ENCODE data around the gene CDHR3.

The CDHR3 gene

DNA sequence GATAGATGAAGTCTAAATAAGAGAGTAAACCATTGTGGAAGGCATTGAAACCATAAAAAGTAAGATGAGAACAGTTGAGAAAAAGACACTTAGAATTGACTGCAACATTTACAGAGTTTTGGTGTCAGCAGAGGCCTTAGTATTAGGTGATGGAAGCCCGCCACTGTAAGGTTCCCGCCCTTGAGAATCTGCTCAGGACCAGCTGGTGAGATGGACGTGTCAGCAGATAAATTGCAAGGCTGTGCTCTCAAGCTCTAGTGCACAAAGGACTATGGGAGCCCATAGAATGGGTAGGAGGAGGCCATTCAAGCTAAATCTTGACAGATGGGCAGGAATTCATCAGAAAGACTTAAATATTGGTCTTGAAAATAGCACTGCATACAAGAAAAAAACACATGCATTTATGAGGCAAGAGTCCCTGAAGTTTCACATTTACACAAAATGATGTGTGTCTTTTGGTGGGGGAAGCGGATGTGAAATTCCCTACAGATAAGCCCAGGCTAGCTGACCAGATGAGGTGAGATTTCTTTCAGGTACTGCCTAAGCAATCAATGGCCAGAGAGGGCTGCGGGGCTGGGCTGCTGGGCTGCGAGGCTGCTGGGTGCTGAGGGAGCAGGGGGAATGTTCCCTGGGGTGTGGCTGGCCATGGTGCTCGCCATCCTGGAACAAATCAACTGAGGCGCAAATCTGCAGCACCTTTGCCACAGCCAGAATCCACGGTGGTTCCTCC lies 106.6 kb downstream of the CDHR3 start:
- no peak for DNase-seq

DNA sequence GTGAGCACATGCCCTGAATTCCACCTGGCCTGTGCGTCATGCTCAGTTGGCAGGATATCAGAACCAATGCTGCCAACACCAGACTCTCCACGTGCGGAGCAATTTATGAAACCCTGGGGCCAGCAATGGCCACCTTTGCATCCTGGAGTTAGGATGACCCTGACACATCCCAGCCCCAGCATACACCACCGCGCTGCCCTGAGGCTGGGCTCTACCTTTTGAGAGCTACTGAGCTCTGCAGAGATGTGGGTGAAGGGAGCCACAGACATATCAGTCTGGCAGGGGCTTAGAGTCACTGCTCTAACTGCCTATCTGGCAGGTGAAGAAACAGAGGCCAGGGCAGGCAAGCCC lies 107.1 kb downstream of the CDHR3 start:
- DNase-seq, result no peak

DNA sequence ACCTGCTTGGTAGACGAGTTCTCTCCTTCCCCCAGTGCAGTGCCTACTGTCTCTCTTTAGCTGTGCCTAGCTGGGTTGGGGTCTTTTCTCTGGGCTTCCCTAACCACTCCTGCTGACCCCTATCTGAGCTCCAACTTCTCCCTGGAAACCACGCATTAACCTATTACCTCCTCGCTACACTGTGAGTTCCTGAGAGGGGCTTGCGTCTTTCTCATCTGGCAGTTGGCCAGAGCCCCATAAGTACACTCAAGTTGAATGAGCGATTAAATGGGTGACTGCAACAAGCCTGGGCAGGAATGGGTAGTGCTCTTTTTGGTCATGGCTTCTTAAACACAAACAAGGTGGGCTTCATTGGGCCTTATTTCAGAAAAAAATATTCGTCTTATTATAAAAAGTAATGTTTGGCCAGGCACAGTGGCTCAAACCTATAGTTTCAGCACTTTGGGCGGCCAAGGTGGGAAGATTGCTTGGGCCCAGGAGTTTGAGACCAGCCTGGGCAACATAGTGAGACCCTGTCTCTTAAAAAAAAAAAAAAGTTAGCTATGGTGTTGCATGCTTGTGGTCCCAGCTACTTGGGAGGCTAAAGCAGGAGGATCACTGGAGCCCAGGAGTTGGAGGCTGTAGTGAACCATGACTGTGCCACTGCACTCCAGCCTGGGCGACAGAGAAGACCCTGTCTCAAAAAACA lies 107.6 kb downstream of the CDHR3 start:
- DNase-seq, result no peak

DNA sequence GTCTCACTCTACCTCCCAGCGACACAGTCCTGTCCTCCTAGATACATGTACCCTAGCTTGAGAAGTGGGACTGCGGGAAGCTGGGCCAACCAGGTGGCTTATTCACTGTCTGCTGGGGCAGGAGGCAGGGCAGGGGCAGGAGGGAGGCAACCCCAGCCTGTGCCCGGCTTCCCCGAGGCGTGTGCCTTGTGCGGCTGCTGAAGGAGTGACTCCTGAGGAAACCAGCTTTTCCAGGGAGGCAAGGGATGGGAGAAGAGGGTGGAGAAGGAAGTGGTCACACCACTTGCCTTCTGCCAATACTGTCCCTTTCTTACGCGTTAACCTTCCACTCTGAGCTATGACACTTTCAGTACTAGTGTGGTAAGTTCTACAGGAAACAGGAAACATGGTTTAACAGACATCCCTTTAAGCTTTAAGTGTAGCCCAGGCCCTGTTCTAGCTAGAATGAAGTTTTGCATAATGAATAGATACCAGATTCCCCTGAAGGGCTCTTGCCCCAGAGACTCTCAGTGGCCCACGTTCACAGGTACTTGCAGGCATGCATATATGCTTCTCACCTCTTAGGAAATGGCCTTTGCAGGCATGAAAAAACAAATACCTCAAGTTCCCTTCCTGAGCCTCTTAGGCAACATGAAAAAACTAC lies 108.4 kb downstream of the CDHR3 start:
- DNase-seq, result peak; percentile 60

DNA sequence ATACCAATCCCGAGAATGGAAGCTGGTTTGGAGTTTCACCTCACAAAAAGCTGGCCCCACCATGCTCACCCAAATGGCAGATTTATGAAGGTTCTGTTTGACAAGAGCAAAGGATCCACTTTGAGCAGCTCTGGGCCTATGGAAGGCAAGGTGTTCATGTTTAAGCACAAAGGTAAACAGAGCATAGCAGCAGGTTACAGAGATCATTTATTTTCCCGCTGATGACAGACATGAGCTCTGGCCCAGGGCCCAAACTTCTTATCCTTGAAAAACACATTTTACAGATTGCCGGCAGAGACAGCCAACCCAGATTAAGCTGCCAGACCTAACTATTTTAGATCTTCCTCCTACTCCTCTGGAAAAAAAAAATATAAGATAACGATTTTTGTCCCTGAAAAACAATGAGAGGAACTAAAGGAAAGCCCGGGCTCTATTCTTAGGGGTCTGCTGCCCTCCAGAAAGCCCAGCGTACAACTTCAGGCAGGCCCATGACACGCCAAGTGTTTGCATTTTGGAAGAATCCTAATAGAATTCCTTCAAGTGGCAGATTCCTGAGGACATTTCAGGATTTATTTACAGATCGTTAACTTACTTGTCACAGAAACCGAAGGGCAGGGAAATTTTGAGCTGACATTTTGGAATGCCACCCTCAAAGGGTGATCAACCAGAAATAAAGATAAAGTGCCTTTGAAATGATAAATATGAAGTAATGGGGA lies 109.1 kb downstream of the CDHR3 start:
- DNase-seq, result no peak

DNA sequence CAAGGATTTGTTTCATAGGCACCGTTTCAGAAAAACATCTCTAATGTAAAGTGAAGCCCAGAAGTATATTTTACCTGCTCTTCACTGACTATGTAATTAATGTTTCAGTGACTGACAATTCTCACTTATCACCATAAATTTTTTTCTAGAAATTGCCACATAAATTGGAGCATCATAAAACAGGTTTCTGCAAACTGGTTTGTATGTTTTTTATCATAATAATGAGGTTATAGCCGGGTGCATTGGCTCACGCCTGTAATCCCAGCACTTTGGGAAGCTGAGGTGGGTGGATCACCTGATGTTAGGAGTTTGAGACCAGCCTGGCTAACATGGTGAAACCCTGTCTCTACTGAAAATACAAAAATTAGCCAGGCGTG lies 109.6 kb downstream of the CDHR3 start:
- DNase-seq, result no peak

DNA sequence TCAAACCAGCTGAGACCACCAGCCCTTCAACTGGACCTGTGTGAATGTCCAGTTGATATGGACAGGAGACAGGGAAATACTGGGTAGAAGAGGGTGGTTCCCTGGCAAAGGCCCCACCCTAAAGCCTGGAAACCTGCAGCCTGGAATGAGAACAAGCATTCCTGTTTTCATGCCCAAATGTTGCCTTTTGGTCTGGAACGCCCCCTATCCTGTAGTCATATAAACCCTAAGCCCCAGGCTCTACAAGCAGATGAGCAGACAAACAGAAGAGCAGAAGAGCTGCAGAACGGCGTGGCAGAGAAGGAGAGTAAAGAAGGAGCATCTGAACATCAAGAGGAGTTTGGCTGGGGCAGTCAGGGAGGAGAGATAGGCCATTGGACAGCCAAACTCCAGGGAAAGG lies 110.6 kb downstream of the CDHR3 start:
- no peak for DNase-seq

DNA sequence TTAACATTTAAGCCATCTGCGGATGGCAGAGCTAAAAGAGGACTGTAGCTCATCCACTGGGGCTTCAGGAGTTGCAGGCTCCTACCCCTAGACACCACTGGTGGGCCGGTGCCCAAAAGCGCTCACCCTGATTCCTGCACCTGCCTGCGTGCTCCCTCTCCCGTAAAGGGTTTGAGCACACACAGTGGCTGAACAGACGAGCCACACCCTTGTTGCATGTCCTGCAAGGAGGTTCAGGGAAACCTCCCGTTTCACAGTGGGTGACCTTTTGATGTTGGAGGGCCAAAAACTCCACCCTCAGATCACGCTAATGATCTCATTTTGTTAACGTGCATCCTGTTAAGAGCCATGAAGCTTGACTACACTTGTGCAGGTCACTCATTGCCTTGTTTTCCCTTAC lies 111.2 kb downstream of the CDHR3 start:
- no peak for DNase-seq

DNA sequence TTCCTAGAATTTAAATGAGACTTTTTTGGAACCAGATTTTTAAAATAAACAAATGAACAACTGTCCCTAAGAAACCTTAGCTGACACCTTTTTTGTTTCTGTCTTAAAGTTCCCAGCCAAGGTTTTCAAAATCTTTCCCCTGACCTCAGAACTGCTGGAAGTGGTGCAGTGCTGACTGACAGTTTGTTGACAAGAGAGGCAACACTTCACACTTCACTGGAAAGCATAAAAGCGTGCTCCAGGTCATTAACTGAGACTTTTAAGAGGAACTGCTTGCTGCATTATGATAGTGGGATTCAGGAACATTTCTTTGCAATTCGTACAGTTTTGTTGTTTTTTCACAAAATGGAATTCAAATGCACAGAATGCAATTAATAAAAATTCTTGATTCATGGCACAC lies 112.9 kb downstream of the CDHR3 start:
- no peak for DNase-seq

DNA sequence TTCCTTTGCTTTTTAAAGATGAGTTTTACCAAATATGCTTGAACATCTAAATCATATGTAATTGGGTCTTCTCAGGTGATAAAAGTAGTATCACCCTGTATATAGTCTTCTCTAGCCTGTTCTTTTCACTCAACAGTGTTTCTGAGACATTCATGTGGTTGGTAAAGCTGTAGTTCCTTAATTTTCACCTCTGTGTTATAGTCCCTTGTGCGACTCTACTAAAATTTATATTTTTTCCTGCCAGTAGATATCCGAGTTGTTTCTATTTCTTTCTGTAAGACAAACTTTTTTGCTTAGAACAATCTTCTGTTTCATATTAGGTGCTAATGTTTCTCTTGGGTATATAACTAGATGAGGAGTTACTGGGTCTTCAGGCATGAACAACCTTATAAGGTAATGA lies 113.5 kb downstream of the CDHR3 start:
- no peak for DNase-seq

DNA sequence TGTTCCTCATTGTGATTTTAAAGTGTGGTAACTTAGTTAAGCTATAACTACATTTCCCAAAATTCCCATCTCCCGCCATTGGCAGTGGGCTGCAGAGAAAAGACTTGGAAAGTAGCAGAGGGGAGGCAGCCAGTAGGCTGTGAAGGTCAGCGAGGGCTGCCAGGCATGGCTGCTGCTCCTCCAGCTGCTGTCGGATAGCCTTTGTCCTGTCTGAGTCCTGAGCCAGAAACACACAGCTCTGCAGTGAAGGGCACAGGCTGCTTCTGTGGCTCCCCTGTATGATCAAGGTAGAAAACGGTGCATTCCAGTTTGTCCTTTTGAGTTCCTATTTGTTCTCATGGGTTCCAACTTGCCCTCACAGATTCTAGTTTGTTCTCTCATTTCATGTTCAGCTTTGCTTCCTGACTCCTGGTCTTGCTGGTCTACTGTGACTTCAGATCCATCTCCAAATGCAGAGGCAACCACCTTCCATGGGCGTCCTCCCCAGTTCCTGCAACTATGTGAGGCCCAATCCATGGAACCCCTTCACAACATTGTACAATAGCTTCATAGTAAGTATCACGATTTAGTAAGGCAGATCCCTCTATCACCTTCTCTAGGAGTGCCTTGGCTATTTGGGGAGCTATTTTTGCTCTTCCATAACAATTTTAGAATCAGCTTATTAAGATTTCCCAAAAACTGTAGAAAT lies 117.4 kb downstream of the CDHR3 start:
- DNase-seq, result no peak

DNA sequence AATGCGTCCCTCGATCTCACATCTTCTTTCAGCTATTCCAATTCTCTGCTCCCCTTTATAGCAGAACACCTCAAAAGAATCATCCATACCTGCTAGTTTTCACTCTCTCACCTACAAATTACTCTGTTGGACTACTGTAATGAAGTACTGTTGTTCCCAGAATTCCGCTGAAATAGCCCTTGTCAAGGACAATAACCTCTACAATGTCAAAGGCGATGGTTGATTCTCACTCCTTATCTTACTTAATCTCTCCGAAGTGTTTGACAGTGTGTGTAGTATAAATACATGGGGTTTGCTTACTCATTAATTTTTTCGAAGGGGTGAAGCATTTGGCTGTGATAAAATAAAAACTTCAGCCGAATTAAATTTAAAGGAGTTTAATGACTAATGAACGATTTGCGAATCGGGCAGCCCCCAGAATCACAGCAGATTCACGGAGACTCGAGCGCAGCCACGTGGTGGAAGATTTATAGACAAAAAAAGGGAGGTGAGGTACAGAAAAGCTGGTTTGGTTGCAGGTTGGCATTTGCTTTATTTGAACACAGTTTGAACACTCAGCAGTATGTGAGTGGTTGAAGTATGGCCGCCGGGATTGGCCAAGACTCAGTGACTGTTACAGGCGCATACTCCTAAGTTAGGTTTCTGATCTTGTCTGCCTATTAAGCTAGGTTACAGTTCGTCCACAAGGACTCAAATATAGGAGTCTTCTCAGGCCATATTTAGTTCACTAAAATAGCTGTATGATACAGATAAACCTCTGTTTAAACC lies 119.2 kb downstream of the CDHR3 start:
- DNase-seq, result no peak
